Mucosa of descending colon (tissue), 3 donors: ENCODE results near the gene UBQLN4. TPM values are rescaled to one million over a fixed set of nuclear protein-coding genes. Genes with fewer than 3 reads are reported as not detected.
A peak's percentile ranks its signal among the peaks of the same experiment; 100 is the strongest.

Experiments
- ATAC-seq: fragments of 200-7000 bp; cut with Tn5 transposase; one replicate; pipeline ENCODE4 v1.9.1; 2020; ENCODE audit warnings: mild to moderate bottlenecking, moderate library complexity
- DNase-seq, 3 donors: peaks; one replicate each; pipeline ENCODE4 v3.0.0-alpha.2; 2020
- H3K36me3 ChIP-seq: fragments of 200-600 bp; one replicate; pipeline ENCODE4 v1.8.0; 2021; ENCODE audit warnings: low read depth, mild to moderate bottlenecking
- H3K4me1 ChIP-seq: fragments of 200-600 bp; one replicate; pipeline ENCODE4 v1.8.0; 2021; ENCODE audit warnings: low read depth, mild to moderate bottlenecking
- H3K4me3 ChIP-seq: fragments of 200-600 bp; one replicate; pipeline ENCODE4 v1.8.0; 2021; ENCODE audit warnings: mild to moderate bottlenecking
- H3K9me3 ChIP-seq: fragments of 200-600 bp; one replicate; pipeline ENCODE4 v1.8.0; 2021; ENCODE audit warnings: mild to moderate bottlenecking
- intact Hi-C, 2 donors: fragments of 100-400 bp; cut with DNase I in 1 of 2; cut with micrococcal nuclease in 1 of 2; formaldehyde crosslinking; loops; one replicate each; pipeline versions ENCODE4 v1.11.0 to v1.11.1; 2022; cut with DNase I, micrococcal nuclease
- total RNA-seq, 3 donors: library from RNA; stranded (reverse); fragmentation: NEBNext Ultra II Directional in 2 of 3; extraction: Animal tissue kit (Norgen Biotek cat#: 25700) in 2 of 3; gene quantifications; one replicate each; pipeline versions ENCODE4 v1.2.1 to v1.2.4, GENCODE V29; 2021 to 2023
- TF ChIP-seq, protein P1 (sequence below): fragments of 200-600 bp; IDR thresholded peaks from one replicate; pipeline ENCODE4 v1.8.0; 2022; ENCODE audit warnings: antibody characterized with exemption, mild to moderate bottlenecking
- donor health status: DM: no; HTN: no; CAD: no; lungs with moderate emphysema.
- donor health status: DM: no; HTN: no; CAD: no.
- donor health status: DM: no; HTN: yes; CAD: no.

The UBQLN4 gene
- total RNA-seq, 3 donors from 2014 or later: 23.7 to 36.9 (median 23.9) TPM

DNA sequence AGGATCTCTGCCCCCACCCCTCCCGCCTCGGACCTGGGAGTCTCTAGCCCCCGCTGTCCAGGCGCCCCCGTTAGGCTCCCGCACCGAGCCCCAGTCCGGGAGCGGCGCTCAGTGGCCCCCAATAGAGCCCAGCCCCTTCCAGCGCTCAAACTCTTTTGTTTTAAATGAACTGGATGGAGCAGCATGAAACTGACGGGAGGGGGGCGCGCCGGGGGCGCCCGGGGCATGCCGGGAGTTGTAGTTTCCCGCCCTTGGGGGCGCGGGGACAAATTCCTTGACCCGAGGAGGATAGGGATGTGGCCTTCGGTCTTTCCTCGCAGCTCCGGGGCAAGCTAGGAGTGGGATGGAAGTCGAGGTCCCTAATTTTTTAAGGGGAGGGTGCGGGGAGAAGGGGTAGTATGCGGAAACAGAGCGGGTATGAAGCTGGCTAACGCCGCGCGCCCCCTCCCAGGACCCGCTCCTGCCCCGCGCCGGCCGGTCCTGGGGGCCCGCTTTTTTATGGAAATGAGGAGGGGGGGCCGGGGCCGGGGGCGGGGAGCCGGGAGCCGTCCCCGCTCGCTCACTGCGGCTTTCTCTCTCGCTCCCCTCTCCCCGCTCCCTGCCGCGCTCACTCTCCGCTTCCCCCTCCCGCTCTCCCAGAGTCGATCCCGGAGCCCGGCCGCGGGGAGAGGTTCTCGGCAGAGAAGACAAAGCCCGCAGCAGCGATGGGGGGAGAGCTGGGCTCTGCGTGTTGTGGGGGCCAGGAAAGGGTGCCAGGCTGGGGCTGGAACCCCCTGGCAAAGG, 28.9 kb upstream of the UBQLN4 start, which contains the start of gene MEX3A:
Gene MEX3A, minus strand, starts transcription at position 157 of the 783 bp plus-strand sequence. CDS start 467 bp downstream, outside the sequence.
- TF ChIP-seq, protein P1, sequence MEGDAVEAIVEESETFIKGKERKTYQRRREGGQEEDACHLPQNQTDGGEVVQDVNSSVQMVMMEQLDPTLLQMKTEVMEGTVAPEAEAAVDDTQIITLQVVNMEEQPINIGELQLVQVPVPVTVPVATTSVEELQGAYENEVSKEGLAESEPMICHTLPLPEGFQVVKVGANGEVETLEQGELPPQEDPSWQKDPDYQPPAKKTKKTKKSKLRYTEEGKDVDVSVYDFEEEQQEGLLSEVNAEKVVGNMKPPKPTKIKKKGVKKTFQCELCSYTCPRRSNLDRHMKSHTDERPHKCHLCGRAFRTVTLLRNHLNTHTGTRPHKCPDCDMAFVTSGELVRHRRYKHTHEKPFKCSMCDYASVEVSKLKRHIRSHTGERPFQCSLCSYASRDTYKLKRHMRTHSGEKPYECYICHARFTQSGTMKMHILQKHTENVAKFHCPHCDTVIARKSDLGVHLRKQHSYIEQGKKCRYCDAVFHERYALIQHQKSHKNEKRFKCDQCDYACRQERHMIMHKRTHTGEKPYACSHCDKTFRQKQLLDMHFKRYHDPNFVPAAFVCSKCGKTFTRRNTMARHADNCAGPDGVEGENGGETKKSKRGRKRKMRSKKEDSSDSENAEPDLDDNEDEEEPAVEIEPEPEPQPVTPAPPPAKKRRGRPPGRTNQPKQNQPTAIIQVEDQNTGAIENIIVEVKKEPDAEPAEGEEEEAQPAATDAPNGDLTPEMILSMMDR: no peak
- peak; percentile 80 to 86 (median 82) for DNase-seq
- no peaks in the 10 kb centered on the region for H3K36me3 ChIP-seq
- H3K4me1 ChIP-seq: peaks cover 2% of the 10 kb centered on the region
- intact Hi-C loops: no loop called here
- no peaks in the 10 kb centered on the region for H3K9me3 ChIP-seq
- peak within 1 kb of the TSS; percentile 34 for H3K4me3 ChIP-seq
- peak; percentile 89 for ATAC-seq

DNA sequence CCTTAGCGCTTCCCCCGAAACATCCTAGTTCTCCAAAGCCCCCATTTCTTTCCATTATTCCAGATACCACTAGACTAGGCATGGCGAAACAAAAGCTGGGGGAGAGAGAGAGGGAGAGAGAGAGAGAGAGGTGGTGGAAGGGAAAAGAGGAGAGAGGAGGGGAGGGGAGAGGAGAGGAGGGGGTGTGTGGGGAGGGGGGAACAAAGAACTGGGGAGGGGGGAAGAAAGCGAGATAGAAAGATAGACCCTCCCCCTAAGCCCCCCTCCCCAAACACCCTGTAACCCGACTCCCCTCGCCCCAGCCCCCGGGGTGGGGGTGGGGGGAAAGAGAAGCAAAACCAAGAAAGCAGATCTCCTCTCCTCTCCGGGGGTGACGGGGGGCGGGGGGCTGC, 28.3 kb upstream of the UBQLN4 start:
- TF ChIP-seq, protein P1: no peak
- ATAC-seq: no peak
- intact Hi-C loops: no loop called here

DNA sequence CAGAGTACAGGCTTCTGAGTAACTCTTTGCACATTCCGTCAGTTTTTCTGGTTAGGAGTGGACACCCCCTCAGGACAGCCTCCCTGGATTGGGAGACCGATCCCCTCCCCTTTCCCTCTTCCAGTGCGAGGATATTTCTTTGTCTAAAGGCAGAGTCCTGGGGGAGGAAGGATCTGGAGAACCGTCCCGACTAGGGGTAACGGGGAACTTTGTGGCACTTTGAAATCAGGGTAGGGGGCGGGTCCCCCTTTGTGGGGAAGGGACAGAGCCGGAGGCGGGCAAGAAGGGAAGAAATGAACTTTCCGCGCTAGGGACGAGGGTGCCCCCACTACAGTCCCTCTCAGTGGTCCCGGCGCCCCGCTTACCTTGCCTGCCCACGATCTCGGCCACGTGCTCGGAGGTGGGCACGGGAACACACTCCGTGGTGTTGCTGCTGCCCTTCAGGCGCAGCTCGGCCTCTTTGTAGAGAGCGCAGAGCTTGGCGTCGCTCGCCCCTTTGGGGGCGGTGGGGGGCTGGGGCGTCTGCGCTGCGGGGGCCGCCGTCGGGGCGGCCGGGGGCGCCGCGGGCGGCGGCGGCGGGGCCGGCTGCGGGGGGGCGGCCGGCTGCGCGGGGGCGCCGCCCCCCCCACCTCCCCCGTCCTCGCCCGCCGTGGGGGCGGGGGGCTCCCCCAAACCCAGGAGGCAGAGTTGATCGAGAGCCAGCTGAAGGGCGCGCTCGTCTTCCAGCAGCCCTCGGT, 27.8 kb upstream of the UBQLN4 start:
- TF ChIP-seq, protein P1: no peak
- H3K4me1 ChIP-seq: peaks cover 2% of the 10 kb centered on the region
- ATAC-seq: no peak
- H3K36me3 ChIP-seq: no peaks in the 10 kb centered on the region
- intact Hi-C loops: no loop called here
- no peak for DNase-seq
- no peaks in the 10 kb centered on the region for H3K9me3 ChIP-seq
- no peak overlapping the region for H3K4me3 ChIP-seq

More for the DNA sequence above, 28.3 kb upstream of the UBQLN4 start:
- no peak for DNase-seq
- Histone ChIP-seq H3K4me3 (no peak overlapping the region), H3K4me1 (peaks cover 2% of the 10 kb centered on the region), H3K9me3 (no peaks in the 10 kb centered on the region), H3K36me3 (no peaks in the 10 kb centered on the region)

DNA sequence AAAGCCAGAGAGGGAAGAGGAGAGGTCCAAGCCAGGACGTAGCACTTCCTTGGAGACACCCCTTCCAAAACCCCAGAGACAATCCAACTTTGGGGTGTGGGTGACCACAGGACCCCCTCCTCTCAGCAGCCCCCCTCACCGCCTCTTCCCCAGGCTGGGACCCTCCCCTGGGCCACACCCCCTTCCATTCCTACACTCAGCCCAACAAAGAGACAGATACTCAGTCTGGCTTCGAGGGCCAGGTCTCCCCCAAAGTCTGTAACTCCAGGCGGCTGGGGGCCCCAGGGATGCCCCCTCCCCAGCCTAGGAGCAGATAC, 27.2 kb upstream of the UBQLN4 start:
- ATAC-seq (no peak), DNase-seq (no peak)
- peaks cover 2% of the 10 kb centered on the region for H3K4me1 ChIP-seq
- no peaks in the 10 kb centered on the region for H3K9me3 ChIP-seq
- TF ChIP-seq, protein P1: no peak
- no peaks in the 10 kb centered on the region for H3K36me3 ChIP-seq
- H3K4me3 ChIP-seq: no peak overlapping the region
- intact Hi-C loops: no loop called here

DNA sequence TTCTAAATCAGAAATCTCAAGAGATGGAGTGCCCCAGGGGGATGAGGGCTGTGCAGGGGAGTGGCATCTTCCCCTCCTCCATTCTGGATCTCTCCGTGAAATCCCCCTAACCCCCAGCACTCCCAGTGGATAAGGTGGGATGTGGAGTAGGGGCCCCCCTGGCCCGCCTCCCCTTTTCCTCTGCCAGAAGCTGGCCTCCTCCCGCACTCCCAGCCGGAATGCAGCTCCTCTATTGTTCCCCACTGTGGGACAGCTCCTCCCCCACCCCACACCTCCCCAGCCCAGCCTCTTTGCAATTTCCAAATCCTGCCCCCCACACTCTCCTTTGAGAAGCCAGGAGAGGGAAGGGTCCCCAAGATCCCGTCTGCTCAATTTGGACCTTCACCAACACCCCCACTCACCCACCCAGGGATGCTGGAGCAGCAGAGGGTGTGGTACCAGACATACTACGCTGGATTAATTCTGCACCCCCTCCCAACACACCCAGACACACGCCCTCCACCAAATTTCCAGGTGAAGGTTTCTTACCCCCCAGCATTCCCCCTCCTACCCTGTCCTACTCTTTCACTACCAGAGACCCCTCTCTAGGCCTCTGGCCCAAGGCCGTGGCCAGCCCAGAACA, 26.8 kb upstream of the UBQLN4 start:
- H3K4me1 ChIP-seq: peaks cover 2% of the 10 kb centered on the region
- TF ChIP-seq, protein P1: no peak
- ATAC-seq: no peak
- intact Hi-C loops: no loop called here
- H3K4me3 ChIP-seq: no peak overlapping the region
- no peak for DNase-seq
- H3K9me3 ChIP-seq: no peaks in the 10 kb centered on the region
- H3K36me3 ChIP-seq: no peaks in the 10 kb centered on the region
